ENCODE measurements around the gene LRRC61. TPM values are rescaled to one million over a fixed set of nuclear protein-coding genes. Genes with fewer than 3 reads are reported as not detected.

The LRRC61 gene
- total RNA-seq, 2 donors from 2014 or later: 4.6 to 10.2 TPM

DNA sequence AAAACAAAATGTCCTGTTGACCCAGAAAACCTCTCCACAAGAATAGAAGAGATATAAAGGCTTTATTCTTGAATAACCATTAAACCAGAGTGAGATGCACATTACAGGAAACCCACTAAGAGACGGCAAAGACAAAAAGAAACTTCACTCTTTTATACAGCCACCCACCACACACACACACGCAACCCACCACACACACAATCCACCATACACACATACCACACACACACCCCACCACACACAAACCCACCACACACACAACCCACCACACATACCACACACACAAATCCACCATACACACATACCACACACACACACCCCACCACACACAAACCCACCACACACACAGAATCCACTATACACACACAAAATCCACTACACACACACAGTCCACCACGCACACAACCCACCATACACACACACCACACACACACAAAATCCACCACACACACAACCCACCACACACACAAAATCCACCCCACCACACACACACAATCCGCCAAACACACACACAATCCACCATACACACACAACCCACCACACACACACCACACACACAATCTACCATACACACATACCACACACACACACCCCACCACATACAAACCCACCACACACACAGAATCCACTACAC, 36.0 kb downstream of the LRRC61 start:
- Histone ChIP-seq H3K9me3 (no peaks in the 10 kb centered on the region), H3K4me1 (ENCODE audit: control insufficient read depth in 1 of 2, low read depth in 2 of 2) (no peaks in the 10 kb centered on the region), H3K27ac (no peak overlapping the region), H3K4me3 (no peak overlapping the region), H3K27me3 (replicated peaks; ENCODE audit: insufficient read depth) (no peaks in the 10 kb centered on the region), H3K36me3 (no peaks in the 10 kb centered on the region)
- no peak for ATAC-seq (ENCODE audit: insufficient number of reproducible peaks, low FRiP score, low read depth)
- DNase-seq (ENCODE audit: low spot score): no peak
- TF ChIP-seq, protein P1, sequence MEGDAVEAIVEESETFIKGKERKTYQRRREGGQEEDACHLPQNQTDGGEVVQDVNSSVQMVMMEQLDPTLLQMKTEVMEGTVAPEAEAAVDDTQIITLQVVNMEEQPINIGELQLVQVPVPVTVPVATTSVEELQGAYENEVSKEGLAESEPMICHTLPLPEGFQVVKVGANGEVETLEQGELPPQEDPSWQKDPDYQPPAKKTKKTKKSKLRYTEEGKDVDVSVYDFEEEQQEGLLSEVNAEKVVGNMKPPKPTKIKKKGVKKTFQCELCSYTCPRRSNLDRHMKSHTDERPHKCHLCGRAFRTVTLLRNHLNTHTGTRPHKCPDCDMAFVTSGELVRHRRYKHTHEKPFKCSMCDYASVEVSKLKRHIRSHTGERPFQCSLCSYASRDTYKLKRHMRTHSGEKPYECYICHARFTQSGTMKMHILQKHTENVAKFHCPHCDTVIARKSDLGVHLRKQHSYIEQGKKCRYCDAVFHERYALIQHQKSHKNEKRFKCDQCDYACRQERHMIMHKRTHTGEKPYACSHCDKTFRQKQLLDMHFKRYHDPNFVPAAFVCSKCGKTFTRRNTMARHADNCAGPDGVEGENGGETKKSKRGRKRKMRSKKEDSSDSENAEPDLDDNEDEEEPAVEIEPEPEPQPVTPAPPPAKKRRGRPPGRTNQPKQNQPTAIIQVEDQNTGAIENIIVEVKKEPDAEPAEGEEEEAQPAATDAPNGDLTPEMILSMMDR (IDR thresholded peaks at IDR 0.05): no peak

DNA sequence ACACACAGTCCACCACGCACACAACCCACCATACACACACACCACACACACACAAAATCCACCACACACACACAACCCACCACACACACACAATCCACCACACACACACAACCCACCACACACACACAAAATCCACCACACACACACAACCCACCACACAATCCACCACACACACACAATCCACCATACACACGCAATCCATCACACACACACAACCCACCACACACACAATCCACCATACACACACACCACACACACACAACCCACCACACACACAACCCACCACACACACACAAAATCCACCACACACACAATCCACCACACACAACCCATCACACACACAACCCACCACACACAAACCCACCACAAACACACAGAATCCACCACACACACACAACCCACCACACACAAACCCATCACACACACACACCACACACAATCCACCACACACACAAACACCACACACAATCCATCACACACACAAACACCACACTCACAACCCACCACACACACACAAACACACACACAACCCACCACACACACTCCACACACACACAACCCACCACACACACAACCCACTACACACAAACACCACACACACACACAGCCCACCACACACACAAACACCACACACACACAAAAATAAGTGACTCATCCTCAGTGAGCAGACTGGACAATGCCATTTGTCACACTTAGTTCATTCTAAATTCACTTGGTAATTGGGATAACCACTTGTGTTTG, 36.6 kb downstream of the LRRC61 start:
- H3K4me1 ChIP-seq (ENCODE audit: control insufficient read depth in 1 of 2, low read depth in 2 of 2): no peaks in the 10 kb centered on the region
- no peak overlapping the region for H3K27ac ChIP-seq
- no peaks in the 10 kb centered on the region for H3K27me3 ChIP-seq (replicated peaks; ENCODE audit: insufficient read depth)
- ATAC-seq (ENCODE audit: insufficient number of reproducible peaks, low FRiP score, low read depth): no peak
- DNase-seq (ENCODE audit: low spot score): no peak
- H3K36me3 ChIP-seq: no peaks in the 10 kb centered on the region
- TF ChIP-seq, protein P1 (IDR thresholded peaks at IDR 0.05): no peak
- no peak overlapping the region for H3K4me3 ChIP-seq
- no peaks in the 10 kb centered on the region for H3K9me3 ChIP-seq

DNA sequence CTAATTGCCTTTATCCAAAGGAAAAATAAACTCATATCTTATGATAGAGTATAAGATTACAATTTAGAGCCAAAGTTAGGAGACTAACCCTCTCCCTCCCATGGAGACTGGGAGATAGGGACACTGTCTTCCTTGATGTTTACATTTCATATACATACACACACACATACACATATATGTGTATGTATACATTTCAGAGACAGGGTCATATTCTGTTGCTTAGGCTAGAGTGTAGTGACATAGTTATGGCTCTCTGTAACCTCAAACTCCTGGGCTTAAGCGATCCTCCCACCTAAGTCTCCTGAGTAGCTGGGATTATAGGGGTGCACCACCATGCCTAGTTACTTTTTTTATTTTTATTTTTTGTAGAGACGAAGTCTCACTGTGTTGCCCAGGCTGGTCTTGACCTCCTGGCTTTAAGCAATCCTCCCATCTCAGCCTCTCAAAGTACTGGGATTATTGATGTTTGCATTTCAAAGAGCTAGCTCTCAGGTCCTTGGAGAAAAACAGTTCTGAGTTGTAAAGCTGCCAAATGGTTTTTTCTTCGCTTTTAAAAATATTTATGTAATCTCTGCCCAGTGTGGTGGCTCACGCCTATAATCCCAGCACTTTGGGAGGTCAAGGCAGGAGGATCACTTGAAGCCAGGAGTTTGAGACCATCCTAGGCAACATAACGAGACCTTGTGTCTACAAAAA, 37.4 kb downstream of the LRRC61 start:
- H3K9me3 ChIP-seq: no peaks in the 10 kb centered on the region
- DNase-seq (ENCODE audit: low spot score) (no peak), ATAC-seq (ENCODE audit: insufficient number of reproducible peaks, low FRiP score, low read depth) (no peak)
- TF ChIP-seq, protein P1 (IDR thresholded peaks at IDR 0.05): no peak
- no peak overlapping the region for H3K27ac ChIP-seq
- H3K4me3 ChIP-seq: no peak overlapping the region
- no peaks in the 10 kb centered on the region for H3K4me1 ChIP-seq (ENCODE audit: control insufficient read depth in 1 of 2, low read depth in 2 of 2)
- H3K36me3 ChIP-seq: no peaks in the 10 kb centered on the region
- no peaks in the 10 kb centered on the region for H3K27me3 ChIP-seq (replicated peaks; ENCODE audit: insufficient read depth)

- ATAC-seq (ENCODE audit: insufficient number of reproducible peaks, low FRiP score, low read depth): no peak
- no peak for DNase-seq (ENCODE audit: low spot score)
- TF ChIP-seq, protein P1 (IDR thresholded peaks at IDR 0.05): no peak
- Histone ChIP-seq H3K36me3 (no peaks in the 10 kb centered on the region), H3K4me3 (no peak overlapping the region), H3K27me3 (replicated peaks; ENCODE audit: insufficient read depth) (no peaks in the 10 kb centered on the region), H3K9me3 (no peaks in the 10 kb centered on the region), H3K27ac (no peak overlapping the region), H3K4me1 (ENCODE audit: control insufficient read depth in 1 of 2, low read depth in 2 of 2) (no peaks in the 10 kb centered on the region)
These were observed 38.2 kb downstream of the LRRC61 start for GRCh38 chr7:150361402-150361801.

Data from thoracic aorta (tissue), 2 donors.